H1 (cell line): ENCODE results near the gene MYO9A.

Experiments used
- CEBPB ChIP-seq: IDR thresholded peaks from 2 replicates; pipeline ENCODE4 v1.6.1; 2012; ENCODE audit warnings: low read depth, low read length
- CTCF ChIP-seq, 3 experiments: IDR thresholded peaks; 1 replicate in 2 of 3; 2 replicates in 1 of 3; pipeline versions ENCODE4 v1.5.1 to v1.6.1; 2011; ENCODE audit warnings: low read length in 3 of 3, mild to moderate bottlenecking in 3 of 3, inconsistent platforms in 2 of 3, low read depth in 1 of 3, moderate library complexity in 1 of 3; ENCODE audit not compliant: insufficient read depth in 1 of 3; ENCODE audit errors: control extremely low read depth in 1 of 3
- FOSL1 ChIP-seq: IDR thresholded peaks from 2 replicates; pipeline ENCODE4 v1.6.1; 2011; ENCODE audit warnings: mild to moderate bottlenecking, low read depth, low read length, moderate library complexity; ENCODE audit not compliant: insufficient read depth
- JUN ChIP-seq: IDR thresholded peaks from 2 replicates; pipeline ENCODE4 v1.6.1; 2011; ENCODE audit warnings: low read depth, mild to moderate bottlenecking, improper control_type of control experiment, low read length
- JUND ChIP-seq: IDR thresholded peaks from 2 replicates; pipeline ENCODE4 v1.6.1; 2011; ENCODE audit warnings: mild to moderate bottlenecking, improper control_type of control experiment, low read length
- MAFK ChIP-seq: IDR thresholded peaks from 2 replicates; pipeline ENCODE4 v1.6.1; 2012; ENCODE audit warnings: low read depth, mild to moderate bottlenecking, improper control_type of control experiment, low read length
- MAX ChIP-seq: IDR thresholded peaks from 2 replicates; pipeline ENCODE4 v1.6.1; 2012; ENCODE audit warnings: inconsistent platforms
- POLR2A ChIP-seq, 2 experiments: IDR thresholded peaks; 1 replicate in 1 of 2; 2 replicates in 1 of 2; pipeline ENCODE4 v1.6.1; 2011; ENCODE audit warnings: low read depth in 2 of 2, low read length in 2 of 2, mild to moderate bottlenecking in 2 of 2; ENCODE audit errors: control extremely low read depth in 1 of 2
- POLR2AphosphoS5 ChIP-seq: IDR thresholded peaks from 2 replicates; pipeline ENCODE4 v1.6.1; 2011; ENCODE audit warnings: low read depth, low read length
- RXRA ChIP-seq: IDR thresholded peaks from 2 replicates; pipeline ENCODE4 v1.6.1; 2011; ENCODE audit warnings: low read depth, mild to moderate bottlenecking, low read length, moderate library complexity; ENCODE audit not compliant: insufficient read depth
- SIN3A ChIP-seq, 2 experiments: IDR thresholded peaks in 1 of 2; conservative IDR thresholded peaks in 1 of 2; 2 replicates each; pipeline ENCODE4 v1.6.1; 2011 to 2012; ENCODE audit warnings: low read length in 2 of 2, improper control_type of control experiment in 1 of 2, low read depth in 1 of 2, mild to moderate bottlenecking in 1 of 2
- TAF7 ChIP-seq: optimal IDR thresholded peaks from 2 replicates; pipeline ENCODE3; 2011; ENCODE audit warnings: low read depth, mild to moderate bottlenecking, inconsistent platforms, low read length, moderate library complexity, borderline replicate concordance
- TEAD4 ChIP-seq: IDR thresholded peaks from 2 replicates; pipeline ENCODE4 v1.6.1; 2012; ENCODE audit warnings: low read depth, low read length, inconsistent platforms, mixed read lengths
- YY1 ChIP-seq: IDR thresholded peaks from 2 replicates; pipeline ENCODE4 v1.6.1; 2011; ENCODE audit warnings: low read depth, mild to moderate bottlenecking, low read length

GRCh38 chr15:71997691-71998090 is 120.3 kb downstream of the MYO9A start:
- no peak for TF ChIP-seq POLR2A (IDR thresholded peaks at IDR 0.05; ENCODE audit: control extremely low read depth in 1 of 2, low read depth in 2 of 2, low read length in 2 of 2)
- no peak for TF ChIP-seq CTCF (IDR thresholded peaks at IDR 0.05; ENCODE audit: control extremely low read depth in 1 of 3, insufficient read depth in 1 of 3, low read depth in 1 of 3, low read length in 3 of 3)
- no peak for TF ChIP-seq CEBPB
- TF ChIP-seq JUND: no peak
- no peak for TF ChIP-seq JUN
- TF ChIP-seq FOSL1: no peak
- no peak for TF ChIP-seq POLR2AphosphoS5
- no peak for TF ChIP-seq TAF7
- no peak for TF ChIP-seq SIN3A (conservative IDR thresholded peaks at IDR 0.05 in 1 of 2, IDR thresholded peaks at IDR 0.05 in 1 of 2; ENCODE audit: low read depth in 1 of 2, low read length in 2 of 2)
- no peak for TF ChIP-seq MAFK
- no peak for TF ChIP-seq YY1
- no peak for TF ChIP-seq MAX
- TF ChIP-seq RXRA: no peak
- no peak for TF ChIP-seq TEAD4
